HG03108 (cell line): ENCODE results near the gene TNK2.
"Not testable (repeated sequence)": the region's sequence is repeated elsewhere in the genome, so short reads cannot be mapped to it uniquely, and the experiment has no call there.

ENCODE experiments used
- ATAC-seq: cut with Tn5 transposase; IDR thresholded peaks from one replicate; pipeline ENCODE4 v1.9.1; 2021; ENCODE audit warnings: moderate library complexity; ENCODE audit not compliant: unreplicated experiment

TNK2 gene

DNA sequence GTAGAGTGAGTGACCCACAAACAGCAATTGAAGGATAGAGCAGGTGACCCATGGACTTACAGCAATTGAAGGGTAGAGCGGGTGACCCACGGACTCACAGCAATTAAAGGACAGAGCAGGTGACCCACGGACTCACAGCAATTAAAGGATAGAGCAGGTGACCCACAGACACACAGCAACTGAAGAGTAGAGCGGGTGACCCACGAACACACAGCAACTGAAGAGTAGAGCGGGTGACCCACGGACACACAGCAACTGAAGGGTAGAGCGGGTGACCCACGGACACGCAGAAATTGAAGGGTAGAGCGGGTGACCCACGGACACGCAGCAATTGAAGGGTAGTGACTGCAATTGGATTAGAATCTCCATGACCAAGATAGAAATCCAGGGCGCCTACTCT lies 9.8 kb upstream of the TNK2 start:
- no peak for ATAC-seq

DNA sequence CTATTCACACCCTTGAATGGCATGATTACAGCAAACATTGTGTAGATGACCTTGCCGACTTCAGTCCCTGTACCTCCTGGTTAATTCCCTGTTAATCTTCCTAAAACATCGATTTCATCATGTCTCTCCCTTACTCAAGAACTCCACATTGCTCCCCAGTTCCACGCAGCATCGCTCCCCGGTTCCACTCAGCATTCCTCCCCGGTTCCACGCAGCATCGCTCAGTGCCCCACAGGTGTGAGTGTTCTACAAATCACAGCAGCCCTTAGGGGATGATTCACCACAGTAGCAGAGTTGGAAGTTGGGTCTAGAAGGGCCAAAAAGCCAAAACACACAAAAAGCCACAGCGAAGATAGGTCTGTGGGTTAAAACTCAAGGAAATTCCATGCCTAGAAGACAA lies 8.6 kb upstream of the TNK2 start:
- no peak for ATAC-seq

DNA sequence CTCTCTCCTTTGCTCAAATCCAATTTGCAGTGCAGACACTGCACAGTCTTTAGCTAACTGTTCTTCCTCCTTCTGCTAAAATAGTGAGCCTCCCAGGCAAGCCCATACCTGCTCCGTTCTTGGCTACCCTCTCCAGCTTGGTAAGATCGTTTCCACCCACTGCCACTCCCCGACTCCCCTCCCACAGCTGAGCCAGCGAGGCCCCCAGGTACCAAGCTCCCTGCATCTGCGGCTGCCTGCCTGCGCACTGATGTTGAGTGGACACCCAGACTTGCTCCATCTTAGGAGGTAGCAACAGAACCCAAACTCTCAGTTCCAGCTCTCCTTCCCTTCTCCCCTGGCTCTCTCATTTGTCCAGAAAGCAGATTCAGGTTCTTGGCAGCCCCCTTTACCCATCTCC lies 7.9 kb upstream of the TNK2 start:
- no peak for ATAC-seq

DNA sequence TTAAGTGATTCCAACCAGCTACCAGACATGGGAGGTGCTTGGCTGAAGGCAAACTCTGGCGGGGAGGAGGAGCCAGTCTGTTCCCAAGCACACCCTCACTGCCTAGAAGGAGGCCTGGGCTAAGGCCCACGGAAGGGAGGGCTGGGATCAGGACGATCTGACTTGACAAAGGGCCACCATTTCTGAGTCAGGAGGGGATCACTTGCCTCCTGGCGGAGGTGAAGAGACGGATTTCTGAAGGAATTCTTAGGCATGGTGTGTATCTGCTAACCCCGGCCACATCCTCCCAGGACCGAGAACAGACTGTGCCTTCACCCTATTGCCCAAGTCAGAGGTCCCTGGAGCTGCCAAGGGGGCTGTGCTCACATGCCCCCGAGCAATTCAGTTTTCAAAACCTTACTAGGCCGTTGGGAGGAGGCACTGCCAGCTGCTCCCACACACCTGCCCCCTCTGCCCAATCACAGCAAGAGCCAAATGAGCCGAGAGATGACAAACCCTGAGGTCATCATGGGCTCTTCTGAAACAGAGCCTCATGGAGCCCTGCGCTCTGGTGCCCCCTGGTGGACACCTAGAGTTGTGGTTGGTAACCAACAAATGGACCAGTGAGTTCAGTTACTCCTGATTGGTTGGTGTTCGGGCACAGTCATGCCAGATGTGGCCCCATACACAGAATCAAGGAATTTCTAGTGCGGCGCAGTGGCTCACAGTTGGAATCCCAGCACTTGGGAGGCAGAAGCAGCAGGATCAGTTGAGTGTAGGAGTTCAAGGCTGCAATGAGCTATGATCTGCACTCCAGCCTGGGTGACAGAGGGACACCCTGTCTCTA lies 6.5 kb upstream of the TNK2 start:
- peak; percentile 86 for ATAC-seq

DNA sequence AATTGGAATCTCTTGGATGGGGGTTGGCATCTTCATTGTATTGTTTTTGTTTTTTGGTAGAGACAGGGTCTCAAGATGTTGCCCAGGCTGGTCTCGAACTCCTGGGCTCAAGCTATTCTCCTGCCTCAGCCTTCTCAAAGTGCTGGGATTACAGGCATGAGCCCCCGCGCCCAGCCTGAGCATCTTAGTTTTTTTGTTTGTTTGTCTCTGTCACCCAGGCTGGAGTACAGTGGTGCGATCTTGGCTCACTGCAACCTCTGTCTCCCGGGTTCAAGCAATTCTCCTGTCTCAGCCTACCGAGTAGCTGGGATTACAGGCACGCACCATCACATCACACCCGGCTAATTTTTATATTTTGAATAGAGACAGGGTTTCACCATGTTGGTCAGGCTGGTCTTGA lies 5.8 kb upstream of the TNK2 start:
- ATAC-seq, result not testable (repeated sequence)

DNA sequence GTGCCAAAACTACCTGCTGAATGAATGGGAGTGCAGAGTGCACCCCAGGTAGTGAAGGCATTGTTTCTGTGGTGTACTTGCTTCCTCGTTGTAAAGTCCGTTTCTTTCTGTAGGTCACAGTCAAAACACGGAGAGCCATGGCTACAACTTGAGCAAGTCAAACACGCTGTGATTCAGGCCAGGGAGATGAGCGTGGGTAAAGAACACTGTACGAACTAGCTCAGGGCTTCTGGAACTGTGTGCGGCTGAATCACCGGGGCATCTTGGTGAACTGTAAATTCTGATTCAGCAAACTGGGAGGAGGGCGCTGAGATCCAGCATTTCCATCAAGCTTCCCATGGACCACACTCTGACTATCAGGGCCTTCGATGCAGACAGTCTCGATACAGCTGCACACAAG lies 5.0 kb upstream of the TNK2 start:
- ATAC-seq, result no peak

DNA sequence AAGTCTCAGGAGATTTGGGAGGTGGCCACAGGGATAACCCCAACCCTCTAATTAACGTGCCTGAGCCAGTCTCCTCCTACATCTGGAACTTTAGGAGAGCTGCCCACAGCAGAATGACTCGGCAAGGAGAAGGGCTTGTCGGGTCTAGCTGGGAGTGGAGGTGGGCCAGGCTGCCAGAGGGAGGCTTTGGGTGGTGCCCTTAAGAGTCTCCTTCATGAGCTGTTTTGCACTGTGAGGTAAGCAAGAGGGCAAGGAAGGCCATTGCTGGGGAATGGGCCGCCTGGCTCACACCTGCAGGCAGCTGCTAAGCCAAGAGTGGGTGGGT lies 3.6 kb upstream of the TNK2 start:
- no peak for ATAC-seq

DNA sequence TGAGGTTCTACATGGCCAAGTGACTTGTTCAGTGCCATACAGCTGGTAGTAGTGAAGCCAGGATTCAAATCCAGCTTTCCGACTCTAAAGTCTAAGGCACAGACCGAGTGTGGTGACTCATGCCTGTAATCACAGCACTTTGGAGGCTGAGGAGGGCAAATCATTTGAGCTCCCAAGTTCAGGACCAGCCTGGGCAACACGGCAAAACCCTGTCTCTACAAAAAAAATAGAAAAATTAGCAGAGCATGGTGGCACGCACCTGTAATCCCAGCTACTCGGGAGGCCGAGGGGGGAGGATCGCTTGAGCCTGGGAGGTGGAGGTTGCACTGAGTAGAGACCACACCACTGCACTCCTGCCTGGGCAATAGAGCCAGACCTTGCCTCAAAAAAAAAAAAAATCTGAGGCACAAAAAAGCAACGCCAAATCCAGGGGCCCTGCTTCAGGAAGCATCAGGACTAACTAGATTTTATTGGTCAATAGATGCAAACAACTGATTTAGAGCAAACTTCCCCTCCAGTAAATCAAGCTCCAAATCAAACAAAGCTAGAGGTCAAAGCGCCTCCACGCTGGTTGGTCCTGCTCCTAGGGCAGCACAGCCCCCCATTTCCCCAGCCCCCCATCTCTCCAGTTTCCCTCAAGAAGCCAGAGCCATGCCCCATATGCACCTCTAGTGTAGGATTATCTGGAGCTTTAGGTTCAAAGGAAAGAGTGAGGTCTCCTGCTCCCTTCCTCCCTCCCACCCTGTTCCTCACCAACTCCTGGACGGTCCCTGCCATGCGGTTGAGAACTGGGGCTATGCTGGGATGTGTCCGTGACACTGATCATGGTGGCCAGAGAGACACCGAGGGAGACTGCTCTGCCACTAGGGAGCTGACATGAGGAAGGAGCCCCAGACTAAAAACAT lies 2.9 kb upstream of the TNK2 start:
- ATAC-seq, result no peak

DNA sequence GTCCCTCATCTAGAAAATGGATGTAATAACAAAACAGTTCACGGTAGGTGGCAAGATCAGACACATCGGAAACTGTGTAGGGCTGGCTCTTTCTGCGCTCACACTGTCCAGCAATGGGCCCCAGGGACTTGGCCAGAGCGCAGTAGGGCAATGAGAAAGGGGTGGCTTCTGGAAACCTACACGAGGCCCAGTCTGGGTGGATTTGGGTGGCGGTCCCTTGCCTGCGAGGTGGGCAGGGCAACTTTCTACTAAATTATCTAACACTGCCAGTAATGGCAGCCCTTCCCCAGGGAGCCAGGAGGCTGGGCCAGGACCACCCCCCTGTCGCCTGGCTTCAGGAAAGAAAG lies 2.1 kb upstream of the TNK2 start:
- ATAC-seq, result no peak

DNA sequence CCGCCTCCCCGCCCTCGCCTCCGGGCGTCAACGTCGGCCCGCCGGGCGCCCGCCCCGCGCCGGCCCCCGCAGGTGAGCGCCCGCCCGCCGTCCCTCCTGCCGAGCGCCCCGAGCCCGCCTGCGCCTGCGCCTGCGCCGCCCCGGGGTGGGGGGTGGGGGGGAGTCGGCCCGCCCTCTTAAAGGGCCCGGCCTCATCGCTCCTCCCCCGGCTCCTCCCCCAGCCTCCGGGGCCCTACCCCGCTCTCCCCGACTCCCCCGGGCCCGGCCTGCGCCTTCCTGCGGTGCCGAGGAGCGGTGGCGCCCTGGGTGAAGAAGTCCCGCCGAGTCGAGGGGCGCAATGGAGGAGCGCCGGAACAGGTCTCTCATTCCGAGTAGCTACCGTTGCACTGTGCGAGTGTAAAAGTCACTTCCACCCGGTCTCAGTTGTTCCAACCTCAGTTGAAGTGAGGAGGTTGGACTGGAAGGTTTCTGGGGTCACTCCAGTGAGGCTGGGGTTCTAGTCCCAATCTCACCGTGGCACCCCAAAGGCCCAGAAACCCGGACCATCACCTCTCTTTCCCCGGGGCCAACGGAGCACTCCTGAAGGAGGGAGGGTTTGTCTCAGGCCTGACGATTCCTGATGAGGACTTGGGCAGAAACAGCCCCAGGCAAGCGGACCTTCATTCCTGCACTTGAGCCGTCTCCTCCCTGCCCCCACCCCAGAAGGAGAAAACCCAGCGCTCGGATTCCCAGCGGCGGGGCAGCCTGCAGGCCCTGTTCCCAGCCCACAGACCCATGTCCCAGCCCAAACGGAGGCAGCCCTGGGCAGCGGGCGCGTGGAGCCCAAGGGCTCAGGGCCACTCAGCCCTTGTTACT lies 1.5 kb upstream of the TNK2 start:
- ATAC-seq, result peak; percentile 31

DNA sequence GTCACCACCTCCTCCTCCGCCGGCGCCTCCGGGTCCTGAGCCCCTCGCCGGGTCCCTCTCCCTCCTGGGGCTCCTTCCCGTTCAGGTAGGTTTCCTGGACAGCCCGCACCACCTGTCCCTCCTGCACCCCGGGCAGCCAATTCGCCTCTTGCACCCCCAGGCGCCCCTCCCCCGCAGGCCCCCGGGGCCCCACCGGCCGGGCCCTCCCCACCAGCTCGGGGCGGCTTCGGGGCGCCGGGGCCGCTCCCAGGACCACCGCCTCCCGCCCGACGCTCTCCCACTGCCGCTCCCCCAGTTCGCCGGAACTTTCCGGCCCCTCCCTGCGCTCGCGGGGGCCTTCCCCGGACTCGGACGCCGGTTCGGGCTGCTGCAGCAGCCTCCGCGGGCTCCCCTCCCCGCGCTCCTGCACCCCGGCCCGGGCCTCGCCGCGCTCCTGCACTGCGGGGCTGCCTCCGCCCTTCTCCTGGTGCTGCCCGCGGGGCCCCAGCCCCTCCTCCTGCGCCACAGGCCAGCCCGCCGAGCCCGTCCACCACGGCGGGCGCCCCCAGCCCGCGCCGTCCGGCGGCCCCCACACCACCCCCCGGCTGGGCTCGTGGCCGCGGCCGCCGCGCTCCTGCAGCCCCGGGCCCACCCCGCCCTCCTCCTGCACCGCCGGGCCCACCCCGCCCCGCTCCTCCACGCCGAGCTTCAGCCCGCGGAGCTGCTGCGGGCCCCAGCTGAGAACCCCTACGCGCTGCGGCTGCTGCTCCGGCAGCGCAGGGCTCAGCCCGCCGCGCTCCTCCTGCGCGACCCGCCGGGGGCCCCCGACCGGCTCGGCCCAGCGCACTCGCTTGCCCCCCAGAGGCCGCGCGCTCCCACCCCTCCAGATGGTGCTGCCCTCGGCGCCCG lies 587 bp upstream of the TNK2 start:
- peak; percentile 13 for ATAC-seq

DNA sequence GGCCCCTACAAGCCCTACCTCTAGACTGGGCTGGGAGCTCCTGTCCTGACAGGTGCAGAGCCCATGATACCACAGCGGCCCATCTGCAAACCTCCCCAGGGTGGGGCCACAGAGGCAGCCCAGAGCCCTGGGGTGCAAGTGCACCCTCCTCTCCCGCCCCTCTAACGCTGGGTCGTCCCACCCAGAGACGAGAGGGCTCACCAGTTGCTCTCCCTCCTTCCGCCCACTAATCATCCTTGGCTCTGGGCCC lies 742 bp downstream of the TNK2 start:
- no peak for ATAC-seq

DNA sequence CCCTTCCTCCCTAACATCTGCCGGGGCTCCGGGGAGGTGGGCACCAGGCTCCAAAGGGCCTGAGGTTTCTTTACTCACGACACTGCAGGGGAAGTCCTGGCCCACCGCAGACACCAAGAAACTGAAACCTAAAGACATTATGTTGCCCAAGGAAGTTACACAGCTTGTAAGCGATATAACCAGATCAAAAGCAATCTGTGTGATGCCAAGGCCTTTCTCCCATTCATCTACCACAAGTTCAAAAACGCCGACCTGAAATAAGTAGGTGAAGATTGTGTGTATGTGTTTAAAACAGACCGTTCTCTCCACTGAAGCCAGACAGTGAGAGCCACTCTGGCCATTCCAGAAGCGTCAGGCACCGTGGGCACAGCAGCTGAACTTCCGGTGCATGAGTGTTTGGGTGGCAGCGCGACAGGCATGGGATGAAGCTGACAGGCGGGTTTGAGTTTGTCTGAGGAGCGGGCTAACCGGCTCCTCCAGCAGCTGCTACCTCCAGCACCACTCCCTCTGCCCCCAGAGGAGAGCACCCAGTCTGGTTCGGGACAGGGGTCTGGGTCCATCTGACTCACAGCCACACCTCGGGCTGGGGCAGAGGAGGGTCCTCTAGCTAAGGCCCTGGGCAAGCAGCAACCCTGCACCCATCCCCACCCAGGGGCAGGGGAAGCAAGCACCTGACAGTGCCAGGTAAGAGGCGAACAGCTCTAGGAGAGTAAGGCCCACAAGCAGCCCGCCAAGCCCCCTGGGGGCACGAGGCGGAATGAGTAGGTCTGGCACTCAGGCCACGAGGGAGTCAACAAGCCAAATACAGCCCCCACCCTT lies 1.3 kb downstream of the TNK2 start:
- peak; percentile 32 for ATAC-seq

DNA sequence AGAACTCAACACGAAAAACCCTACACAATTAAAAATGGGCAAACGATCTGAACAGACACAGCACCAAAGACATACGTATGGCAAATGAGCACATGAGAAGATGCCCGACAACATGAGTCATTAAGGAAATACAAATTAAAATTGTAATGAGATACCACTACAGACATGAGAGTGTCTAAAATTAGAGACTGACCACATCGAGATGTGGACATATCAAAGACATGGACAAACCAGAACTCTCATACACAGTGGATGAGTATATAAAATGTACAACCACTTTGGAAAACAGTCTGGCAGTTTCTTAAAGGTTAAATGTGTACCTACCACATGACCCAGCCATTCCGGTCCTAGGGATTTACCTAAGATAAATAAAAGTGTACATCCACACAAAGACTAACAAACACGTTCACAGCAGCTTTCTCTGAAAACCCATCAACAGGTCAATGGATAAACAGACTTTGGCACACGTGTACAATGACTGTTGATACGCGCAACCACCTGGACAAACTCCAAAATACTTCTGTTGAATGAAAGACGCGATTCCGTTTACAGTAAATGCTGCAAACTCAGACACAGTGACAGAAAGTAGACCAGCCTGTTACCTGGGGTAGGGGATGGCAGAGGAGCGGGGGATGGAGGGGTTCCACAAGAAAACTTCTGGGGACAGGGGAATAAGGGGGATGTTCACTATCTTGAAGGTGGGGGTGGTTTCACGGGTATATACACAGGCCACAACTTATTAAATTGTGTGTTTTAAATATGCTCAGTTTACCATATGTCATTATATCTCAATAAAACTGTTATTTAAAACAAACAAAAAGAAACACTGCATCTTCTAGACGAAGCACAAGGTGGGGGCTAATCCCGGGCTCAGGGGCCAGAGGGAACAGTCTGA lies 2.1 kb downstream of the TNK2 start:
- ATAC-seq, result no peak

DNA sequence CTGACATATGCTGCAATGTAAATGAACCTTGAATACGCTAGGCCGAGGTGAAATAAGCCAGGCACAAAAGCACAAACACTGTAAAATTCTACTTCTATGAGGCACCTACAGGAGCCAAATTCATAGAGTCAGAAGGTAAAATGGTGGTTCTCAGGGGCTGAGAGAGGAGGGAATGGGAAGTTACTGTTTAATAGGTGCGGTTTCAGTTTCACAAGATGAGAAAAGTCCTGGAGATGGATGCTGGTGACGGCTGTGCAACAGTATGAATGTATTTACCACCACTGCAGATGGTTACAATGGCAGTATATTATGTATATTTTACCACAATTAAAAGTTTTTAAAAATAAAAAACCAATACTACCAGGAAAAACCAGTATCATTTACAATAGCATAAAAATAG lies 4.0 kb downstream of the TNK2 start:
- ATAC-seq, result no peak

DNA sequence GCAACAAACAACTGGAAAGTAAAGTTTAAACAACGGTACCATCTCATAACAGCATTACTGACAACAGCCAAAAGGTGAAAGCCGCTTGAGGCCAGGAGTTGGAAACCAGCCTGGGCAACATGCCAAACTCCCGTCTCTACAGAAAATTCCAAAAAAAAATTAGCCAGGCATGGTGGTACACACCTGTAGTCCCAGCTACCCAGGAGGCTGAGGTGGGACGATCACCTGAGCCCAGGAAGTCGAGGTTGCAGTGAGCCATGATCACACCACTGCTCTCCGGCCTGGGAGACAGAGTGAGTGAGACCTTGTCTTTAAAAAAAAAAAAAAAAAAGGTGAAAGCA lies 4.4 kb downstream of the TNK2 start:
- ATAC-seq, result no peak

DNA sequence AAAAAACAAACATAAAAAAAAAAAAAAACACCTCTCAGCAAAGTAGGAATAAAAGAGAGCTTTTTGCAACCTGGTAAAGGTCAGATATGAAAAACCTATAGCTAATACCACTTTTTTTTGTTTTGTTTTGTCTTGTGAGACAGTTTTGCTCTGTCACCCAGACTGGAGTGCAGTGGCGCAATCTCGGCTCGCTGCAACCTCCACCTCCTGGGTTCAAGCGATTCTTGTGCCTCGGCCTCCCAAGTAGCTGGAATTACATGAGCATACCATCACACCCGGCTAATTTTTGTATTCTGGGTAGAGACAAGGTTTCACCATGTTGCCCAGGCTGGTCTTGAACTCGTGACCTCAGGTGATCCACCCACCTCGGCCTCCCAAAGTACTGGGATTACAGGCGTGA lies 5.7 kb downstream of the TNK2 start:
- not testable (repeated sequence) for ATAC-seq

DNA sequence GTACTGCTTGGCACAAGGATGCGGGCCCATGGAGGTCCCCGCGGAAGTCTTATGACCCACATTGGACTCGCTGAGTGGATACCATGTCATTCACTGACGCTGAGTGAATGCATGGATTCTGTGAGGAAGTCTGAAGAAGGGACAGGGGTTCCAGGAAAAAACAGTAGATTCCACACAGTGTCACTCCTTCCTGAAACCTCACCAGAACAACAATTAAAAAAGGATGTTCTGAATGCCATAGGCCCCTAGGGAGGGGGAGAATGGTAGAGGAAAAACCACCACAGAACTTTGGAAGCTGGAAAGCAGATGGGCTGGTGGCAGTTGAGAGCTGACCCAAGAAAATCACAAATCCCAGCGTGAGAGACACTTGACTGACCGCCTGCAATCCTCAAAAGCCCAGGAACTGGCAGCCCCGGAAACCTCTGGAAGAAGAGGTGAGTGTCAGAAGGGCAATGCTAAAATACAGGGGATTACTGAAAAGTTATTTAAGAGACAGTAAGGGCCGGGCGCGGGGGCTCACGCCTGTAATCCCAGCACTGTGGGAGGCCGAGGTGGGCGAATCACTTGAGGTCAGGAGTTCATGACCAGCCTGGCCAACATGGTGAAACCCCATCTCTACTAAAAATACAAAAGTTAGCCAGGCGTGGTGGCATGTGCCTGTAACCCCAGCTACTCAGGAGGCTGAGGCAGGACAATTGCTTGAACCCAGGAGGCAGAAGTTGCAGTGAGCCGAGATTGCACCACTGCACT lies 6.3 kb downstream of the TNK2 start:
- ATAC-seq, result not testable (repeated sequence)
